ENCODE measurements around the gene COBLL1. TPM values are rescaled to one million over a fixed set of nuclear protein-coding genes. Genes with fewer than 3 reads are reported as not detected.

COBLL1 gene
- total RNA-seq, 2 donors from 2014 or later = 52.1 to 82.8 TPM

- TF ChIP-seq POLR2A (IDR thresholded peaks at IDR 0.05) (no peak), POLR2AphosphoS5 (IDR thresholded peaks at IDR 0.05) (no peak), CTCF (IDR thresholded peaks at IDR 0.05) (no peak)
- no peak for DNase-seq (ENCODE audit: low spot score)
- 86% methylated on average over 4 of the region's 4 CpGs for WGBS
- H3K27ac ChIP-seq = no peak overlapping the region
- H3K4me1 ChIP-seq (replicated peaks) = no peaks in the 10 kb centered on the region
- H3K27me3 ChIP-seq (replicated peaks; ENCODE audit: insufficient read depth) = no peaks in the 10 kb centered on the region
- no peak overlapping the region for H3K4me3 ChIP-seq
- intact Hi-C loops (cut with DNase I) = no loop called here
- no peaks in the 10 kb centered on the region for H3K36me3 ChIP-seq
- no peaks in the 10 kb centered on the region for H3K9me3 ChIP-seq
Observed at GRCh38 chr2:164803776-164804466, 37.7 kb downstream of the COBLL1 start.

GRCh38 chr2:164802095-164802707 is 39.4 kb downstream of the COBLL1 start:
- 75% methylated on average over 1 of the region's 1 CpG for WGBS
- no peak for TF ChIP-seq POLR2AphosphoS5 (IDR thresholded peaks at IDR 0.05)
- no peaks in the 10 kb centered on the region for H3K4me1 ChIP-seq (replicated peaks)
- DNase-seq (ENCODE audit: low spot score) = no peak
- H3K27ac ChIP-seq = no peak overlapping the region
- H3K27me3 ChIP-seq (replicated peaks; ENCODE audit: insufficient read depth) = no peaks in the 10 kb centered on the region
- intact Hi-C loops (cut with DNase I) = no loop called here
- H3K4me3 ChIP-seq = no peak overlapping the region
- H3K9me3 ChIP-seq = no peaks in the 10 kb centered on the region
- H3K36me3 ChIP-seq = no peaks in the 10 kb centered on the region

DNA sequence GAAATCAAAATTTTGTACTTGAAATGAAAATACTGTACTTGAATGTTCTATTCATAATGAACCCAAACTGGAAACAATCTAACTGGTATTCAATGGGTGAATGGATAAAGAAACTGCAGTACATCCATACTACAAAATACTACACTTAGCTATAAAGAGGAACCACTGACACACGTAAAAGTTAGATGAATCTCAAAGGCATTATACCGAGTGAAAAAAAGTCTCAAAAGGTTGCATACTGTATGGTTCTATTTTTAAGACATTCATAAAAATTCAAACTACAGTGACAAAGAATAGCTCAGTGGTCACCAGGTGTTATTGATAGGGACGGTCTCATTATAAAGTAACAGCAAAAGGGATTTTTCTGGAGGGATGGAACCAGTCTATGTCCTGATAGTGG is 41.1 kb downstream of the COBLL1 start:
- intact Hi-C loops (cut with DNase I) = no loop called here
- TF ChIP-seq CTCF (IDR thresholded peaks at IDR 0.05) (no peak), POLR2A (IDR thresholded peaks at IDR 0.05) (no peak), POLR2AphosphoS5 (IDR thresholded peaks at IDR 0.05) (no peak)

DNA sequence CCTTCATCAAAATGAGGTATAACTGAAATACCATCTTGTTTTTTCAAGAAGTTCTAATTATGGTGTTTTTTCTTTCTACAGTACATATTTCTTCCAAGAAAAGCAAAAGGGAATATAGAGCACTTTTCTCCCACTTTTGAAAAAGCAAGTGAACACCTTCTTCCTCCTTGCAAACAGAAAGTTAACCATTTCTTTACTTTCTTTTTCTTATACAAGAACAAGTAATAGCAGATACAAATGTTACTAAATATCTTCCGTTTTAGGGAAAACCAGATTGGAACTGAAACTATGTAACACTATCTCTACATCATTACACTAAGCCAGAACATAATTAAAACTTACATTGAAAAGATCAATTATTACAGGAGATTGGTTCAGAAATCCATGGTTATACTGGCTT is 44.0 kb downstream of the COBLL1 start:
- H3K27me3 ChIP-seq (replicated peaks; ENCODE audit: insufficient read depth) = no peaks in the 10 kb centered on the region
- H3K36me3 ChIP-seq = no peaks in the 10 kb centered on the region
- H3K4me1 ChIP-seq (replicated peaks) = no peaks in the 10 kb centered on the region
- no peak overlapping the region for H3K27ac ChIP-seq
- intact Hi-C loops (cut with DNase I) = no loop called here
- no peak overlapping the region for H3K4me3 ChIP-seq
- TF ChIP-seq CTCF (IDR thresholded peaks at IDR 0.05) (no peak), POLR2AphosphoS5 (IDR thresholded peaks at IDR 0.05) (no peak), POLR2A (IDR thresholded peaks at IDR 0.05) (no peak)
- 52% methylated on average over 1 of the region's 1 CpG for WGBS
- DNase-seq (ENCODE audit: low spot score) = no peak
- no peaks in the 10 kb centered on the region for H3K9me3 ChIP-seq

More for the DNA sequence above, 41.1 kb downstream of the COBLL1 start:
- Histone ChIP-seq H3K9me3 (no peaks in the 10 kb centered on the region), H3K27ac (no peak overlapping the region), H3K36me3 (no peaks in the 10 kb centered on the region), H3K4me1 (replicated peaks) (no peaks in the 10 kb centered on the region), H3K27me3 (replicated peaks; ENCODE audit: insufficient read depth) (no peaks in the 10 kb centered on the region), H3K4me3 (no peak overlapping the region)
- no peak for DNase-seq (ENCODE audit: low spot score)
- 92% methylated on average over 3 of the region's 3 CpGs for WGBS

- no peak for TF ChIP-seq POLR2A (IDR thresholded peaks at IDR 0.05)
- TF ChIP-seq POLR2AphosphoS5 (IDR thresholded peaks at IDR 0.05) = no peak
- TF ChIP-seq CTCF (IDR thresholded peaks at IDR 0.05) = no peak
- DNase-seq (ENCODE audit: low spot score) = no peak
- WGBS = 96% methylated on average over 2 of the region's 2 CpGs
- no peak overlapping the region for H3K27ac ChIP-seq
- intact Hi-C loops (cut with DNase I) = no loop called here
- H3K4me1 ChIP-seq (replicated peaks) = no peaks in the 10 kb centered on the region
- no peak overlapping the region for H3K4me3 ChIP-seq
- no peaks in the 10 kb centered on the region for H3K9me3 ChIP-seq
- no peaks in the 10 kb centered on the region for H3K36me3 ChIP-seq
- H3K27me3 ChIP-seq (replicated peaks; ENCODE audit: insufficient read depth) = no peaks in the 10 kb centered on the region
Observed at GRCh38 chr2:164796999-164797398, 44.6 kb downstream of the COBLL1 start.
